H1 (cell line): Measurements from ENCODE around the gene PACSIN1. TPM values are rescaled to one million over a fixed set of nuclear protein-coding genes. Genes with fewer than 3 reads are reported as not detected.

Source experiments
- CHD7 ChIP-seq: fragments of 300-600 bp; sonication (generic); IDR thresholded peaks from 2 replicates; pipeline ENCODE4 v1.7.1; 2012; ENCODE audit warnings: low read length, moderate library complexity, mild to moderate bottlenecking, inconsistent platforms; ENCODE audit not compliant: insufficient replicate concordance
- polyA plus RNA-seq, 7 experiments: library from polyadenylated mRNA; depleted of rRNA in 3 of 7; stranded (reverse) in 5 of 7; unstranded in 2 of 7; fragments of >200 nt in 5 of 7; fragments of 200-250 nt in 2 of 7; gene quantifications; 1 replicate in 5 of 7; 2 replicates in 1 of 7; 4 replicates in 1 of 7; pipeline versions ENCODE4 v1.2.1 to v1.2.3, GENCODE V29; 2011 to 2013; ENCODE audit warnings: missing spikeins in 2 of 7, mixed read lengths in 2 of 7
- total RNA-seq: library from RNA; stranded (reverse); fragmentation: NEBNext Ultra II Directional; extraction: Animal tissue kit (Norgen Biotek cat#: 25700); gene quantifications from 2 replicates; pipeline ENCODE4 v1.2.1, GENCODE V29; 2021

The PACSIN1 gene
- total and polyA plus RNA-seq, 2 of the 8 experiments (the other 6 are each of a cell fraction or from before 2014, with no cell fraction given) = 5.9 to 11.1 TPM

GRCh38 chr6:34538581-34538980, 72.7 kb downstream of the PACSIN1 start (continued):
- no peak for TF ChIP-seq CHD7
